NT2/D1 (cell line): ENCODE measurements around the gene CPEB2.

Experiments used
- SUZ12 ChIP-seq: IDR thresholded peaks from 2 replicates; pipeline ENCODE4 v1.6.1; 2011; ENCODE audit not compliant: insufficient read length, insufficient read depth; ENCODE audit errors: extremely low read depth
- YY1 ChIP-seq: IDR thresholded peaks from 2 replicates; pipeline ENCODE4 v1.6.1; 2011; ENCODE audit not compliant: insufficient read length, insufficient read depth
- ZNF274 ChIP-seq: IDR thresholded peaks from 2 replicates; pipeline ENCODE4 v1.6.1; 2011; ENCODE audit warnings: mild to moderate bottlenecking, low read depth, low read length

- no peak for TF ChIP-seq YY1
- no peak for TF ChIP-seq SUZ12
- TF ChIP-seq ZNF274, result no peak
These were observed 19.0 kb downstream of the CPEB2 start for GRCh38 chr4:15021311-15021710.
